ENCODE data around the gene DEFB124.
A peak's percentile ranks its signal among the peaks of the same experiment; 100 is the strongest.

The DEFB124 gene

DNA sequence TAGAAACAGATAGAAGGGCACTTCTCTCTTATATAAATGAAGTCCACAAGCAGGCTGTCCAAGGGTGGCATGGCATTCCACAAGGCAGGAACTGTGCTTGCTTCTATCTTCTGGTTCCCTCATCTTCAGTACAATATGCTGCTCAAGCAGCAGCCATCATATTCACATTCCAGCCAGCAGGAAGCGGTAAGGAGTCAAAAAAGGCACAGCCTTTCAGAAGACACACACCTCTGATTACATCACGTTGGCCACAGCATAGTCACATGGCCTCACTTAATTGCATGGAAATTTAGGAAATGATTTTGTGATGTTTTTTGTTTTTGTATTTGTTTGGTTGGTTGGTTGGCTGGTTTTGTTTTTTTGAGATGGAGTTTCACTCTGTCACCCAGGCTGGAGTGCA, 19.2 kb upstream of the DEFB124 start:
- Mint-ChIP-seq H3K27ac (no peak overlapping the region), H3K27me3 (ENCODE audit: low read depth) (peaks cover 11% of the 10 kb centered on the region), H3K36me3 (ENCODE audit: low read depth) (no peaks in the 10 kb centered on the region), H3K4me3 (no peak overlapping the region), H3K4me1 (peaks cover 8% of the 10 kb centered on the region), H3K9me3 (no peaks in the 10 kb centered on the region)
- TF ChIP-seq, protein P1, sequence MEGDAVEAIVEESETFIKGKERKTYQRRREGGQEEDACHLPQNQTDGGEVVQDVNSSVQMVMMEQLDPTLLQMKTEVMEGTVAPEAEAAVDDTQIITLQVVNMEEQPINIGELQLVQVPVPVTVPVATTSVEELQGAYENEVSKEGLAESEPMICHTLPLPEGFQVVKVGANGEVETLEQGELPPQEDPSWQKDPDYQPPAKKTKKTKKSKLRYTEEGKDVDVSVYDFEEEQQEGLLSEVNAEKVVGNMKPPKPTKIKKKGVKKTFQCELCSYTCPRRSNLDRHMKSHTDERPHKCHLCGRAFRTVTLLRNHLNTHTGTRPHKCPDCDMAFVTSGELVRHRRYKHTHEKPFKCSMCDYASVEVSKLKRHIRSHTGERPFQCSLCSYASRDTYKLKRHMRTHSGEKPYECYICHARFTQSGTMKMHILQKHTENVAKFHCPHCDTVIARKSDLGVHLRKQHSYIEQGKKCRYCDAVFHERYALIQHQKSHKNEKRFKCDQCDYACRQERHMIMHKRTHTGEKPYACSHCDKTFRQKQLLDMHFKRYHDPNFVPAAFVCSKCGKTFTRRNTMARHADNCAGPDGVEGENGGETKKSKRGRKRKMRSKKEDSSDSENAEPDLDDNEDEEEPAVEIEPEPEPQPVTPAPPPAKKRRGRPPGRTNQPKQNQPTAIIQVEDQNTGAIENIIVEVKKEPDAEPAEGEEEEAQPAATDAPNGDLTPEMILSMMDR (IDR thresholded peaks at IDR 0.05; ENCODE audit: unreplicated experiment in 3 of 3) = peak in 1 of 3 experiments; percentile 14

DNA sequence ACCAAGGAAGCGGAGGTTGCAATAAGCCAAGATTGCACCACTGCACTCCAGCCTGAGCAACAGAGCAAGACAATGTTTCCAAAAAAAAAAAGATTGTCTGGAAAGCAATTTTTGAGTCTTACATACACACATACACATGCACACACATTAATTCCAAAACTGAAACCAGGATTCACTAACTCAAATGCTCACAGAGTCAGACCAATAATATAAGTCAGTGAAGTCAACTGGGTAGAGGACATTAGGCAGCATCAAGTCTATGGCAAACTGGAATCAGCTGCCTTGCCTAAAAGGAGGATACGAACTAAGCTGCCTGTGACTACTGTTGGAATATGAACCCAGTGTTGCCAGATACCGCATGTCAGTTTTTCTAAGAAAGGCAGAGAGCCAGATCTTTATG, 15.8 kb upstream of the DEFB124 start:
- TF ChIP-seq, protein P1 (IDR thresholded peaks at IDR 0.05; ENCODE audit: unreplicated experiment in 3 of 3) = no peak
- Mint-ChIP-seq H3K9me3 (peaks cover 3% of the 10 kb centered on the region), H3K4me3 (no peak overlapping the region), H3K27ac (no peak overlapping the region), H3K4me1 (no peaks in the 10 kb centered on the region), H3K36me3 (ENCODE audit: low read depth) (no peaks in the 10 kb centered on the region), H3K27me3 (ENCODE audit: low read depth) (peaks cover 7% of the 10 kb centered on the region)

DNA sequence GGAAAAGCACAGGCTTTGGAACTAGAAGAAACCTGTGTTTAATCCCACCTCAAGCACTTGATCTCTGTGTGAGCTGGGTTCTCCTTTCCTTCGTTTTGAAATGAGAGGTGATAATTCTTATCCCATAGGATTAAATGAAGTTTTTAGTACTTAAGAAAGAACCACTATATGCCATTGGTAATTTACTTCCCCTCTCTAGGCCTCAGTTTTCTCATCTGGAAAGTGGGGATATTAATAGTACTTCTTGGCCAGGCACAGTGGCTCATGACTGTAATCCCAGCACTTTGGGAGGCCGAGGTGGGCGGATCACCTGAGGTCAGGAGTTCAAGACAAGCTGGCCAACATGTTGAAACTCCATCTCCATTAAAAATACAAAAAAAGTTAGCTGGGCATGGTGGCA, 14.2 kb upstream of the DEFB124 start:
- TF ChIP-seq, protein P1 (IDR thresholded peaks at IDR 0.05; ENCODE audit: unreplicated experiment in 3 of 3) = no peak
- H3K36me3 Mint-ChIP-seq (ENCODE audit: low read depth) = no peaks in the 10 kb centered on the region
- no peak overlapping the region for H3K27ac Mint-ChIP-seq
- no peaks in the 10 kb centered on the region for H3K4me1 Mint-ChIP-seq
- peaks cover 10% of the 10 kb centered on the region for H3K9me3 Mint-ChIP-seq
- no peak overlapping the region for H3K4me3 Mint-ChIP-seq
- peaks cover 10% of the 10 kb centered on the region for H3K27me3 Mint-ChIP-seq (ENCODE audit: low read depth)

DNA sequence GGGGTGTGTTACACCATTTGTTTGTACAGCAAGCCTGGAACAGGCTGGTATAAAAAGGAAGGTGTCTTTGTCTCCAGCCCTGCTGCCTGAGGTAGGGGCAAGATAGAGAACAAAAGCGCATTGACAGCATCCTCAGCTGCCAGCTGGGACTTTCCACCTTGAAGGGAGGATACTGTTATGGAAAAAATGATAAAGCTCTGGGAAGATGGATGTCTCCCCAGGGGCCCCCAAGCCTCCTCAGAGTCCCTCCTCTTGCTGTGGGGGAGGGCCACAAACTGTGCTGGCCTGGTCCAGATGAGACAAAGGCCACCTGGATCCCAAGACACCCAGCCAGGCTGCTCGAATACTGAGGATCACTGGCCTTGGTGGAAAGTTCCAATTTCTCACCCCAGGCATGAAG, 13.2 kb upstream of the DEFB124 start:
- H3K27ac Mint-ChIP-seq = no peak overlapping the region
- H3K27me3 Mint-ChIP-seq (ENCODE audit: low read depth) = peaks cover 7% of the 10 kb centered on the region
- H3K36me3 Mint-ChIP-seq (ENCODE audit: low read depth) = no peaks in the 10 kb centered on the region
- H3K4me3 Mint-ChIP-seq = no peak overlapping the region
- H3K9me3 Mint-ChIP-seq = peaks cover 10% of the 10 kb centered on the region
- no peaks in the 10 kb centered on the region for H3K4me1 Mint-ChIP-seq
- TF ChIP-seq, protein P1 (IDR thresholded peaks at IDR 0.05; ENCODE audit: unreplicated experiment in 3 of 3) = no peak

DNA sequence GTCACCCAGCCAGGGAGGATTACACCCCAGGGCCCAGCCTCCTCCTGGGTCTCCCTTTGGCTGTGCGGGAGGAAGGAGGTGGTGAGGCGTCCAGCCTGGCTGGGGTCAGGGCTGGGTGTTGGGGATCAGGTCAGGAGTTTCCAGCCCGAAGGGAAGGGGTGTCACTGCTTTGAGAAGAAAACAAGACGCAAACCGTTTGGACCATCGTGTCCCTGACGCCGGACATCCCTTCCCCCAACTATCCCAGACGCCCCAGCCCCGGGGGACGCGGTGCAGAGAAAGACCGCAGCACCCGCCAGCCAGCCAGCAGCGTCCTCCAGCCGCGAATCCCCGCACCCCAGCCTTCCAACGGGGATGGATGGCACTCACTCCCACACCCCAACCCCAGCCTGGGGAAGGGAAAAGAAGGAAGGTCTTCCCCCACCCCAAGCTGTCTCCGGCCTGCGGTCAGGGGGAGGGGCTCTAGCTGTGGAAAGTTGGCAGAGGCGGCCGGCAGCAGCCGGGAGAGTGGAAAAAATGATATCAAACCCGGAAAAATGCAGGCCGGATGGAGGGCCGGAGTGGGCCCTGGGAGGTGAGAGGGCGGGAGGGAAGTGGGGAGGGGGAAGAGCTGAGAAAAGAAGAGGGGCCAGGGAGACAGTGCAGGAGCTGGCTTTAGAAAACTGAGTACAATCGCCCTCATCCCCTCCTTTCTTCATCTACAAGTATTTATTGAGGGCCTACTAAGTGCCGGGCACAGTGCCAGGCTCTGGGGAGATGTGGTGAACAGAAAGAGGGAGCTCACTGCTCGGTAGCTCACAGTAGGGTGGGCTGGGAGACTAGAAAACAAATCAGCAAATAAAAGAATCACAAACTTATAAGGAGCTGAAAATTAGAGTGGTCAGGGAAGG, 10.8 kb upstream of the DEFB124 start:
- H3K27me3 Mint-ChIP-seq (ENCODE audit: low read depth) = peaks cover 15% of the 10 kb centered on the region
- no peaks in the 10 kb centered on the region for H3K36me3 Mint-ChIP-seq (ENCODE audit: low read depth)
- TF ChIP-seq, protein P1 (IDR thresholded peaks at IDR 0.05; ENCODE audit: unreplicated experiment in 3 of 3) = no peak
- H3K4me3 Mint-ChIP-seq = no peak overlapping the region
- no peaks in the 10 kb centered on the region for H3K4me1 Mint-ChIP-seq
- H3K9me3 Mint-ChIP-seq = peaks cover 10% of the 10 kb centered on the region
- H3K27ac Mint-ChIP-seq = no peak overlapping the region

DNA sequence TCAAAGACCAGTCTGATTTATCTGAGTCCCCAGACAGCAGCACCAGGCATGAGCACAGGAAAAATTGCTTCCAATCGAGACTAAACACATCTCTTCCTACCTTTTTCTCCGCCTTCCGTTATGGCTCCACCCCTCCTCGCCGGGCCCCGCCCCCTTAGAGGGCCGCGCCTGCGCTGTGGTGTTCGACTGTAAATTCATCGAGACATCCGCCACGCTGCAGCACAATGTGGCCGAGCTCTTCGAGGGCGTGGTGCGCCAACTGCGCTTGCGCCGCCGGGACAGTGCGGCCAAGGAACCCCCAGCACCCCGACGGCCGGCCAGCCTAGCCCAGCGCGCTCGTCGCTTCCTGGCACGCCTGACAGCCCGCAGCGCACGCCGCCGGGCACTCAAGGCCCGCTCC, 9.1 kb upstream of the DEFB124 start:
- Mint-ChIP-seq H3K27me3 (ENCODE audit: low read depth) (peaks cover 15% of the 10 kb centered on the region), H3K4me3 (no peak overlapping the region), H3K36me3 (ENCODE audit: low read depth) (no peaks in the 10 kb centered on the region), H3K27ac (no peak overlapping the region), H3K4me1 (no peaks in the 10 kb centered on the region), H3K9me3 (peaks cover 14% of the 10 kb centered on the region)
- TF ChIP-seq, protein P1 (IDR thresholded peaks at IDR 0.05; ENCODE audit: unreplicated experiment in 3 of 3) = no peak

Measured in nephron (organoid).